GM12872 (cell line): ENCODE measurements around the gene LRRC56.

Experiments used
- CTCF ChIP-seq: IDR thresholded peaks from 3 replicates; pipeline ENCODE4 v1.5.1; 2011; ENCODE audit warnings: low read depth, mild to moderate bottlenecking, low read length, moderate library complexity; ENCODE audit not compliant: insufficient read depth

LRRC56 gene

GRCh38 chr11:531919-532526 is 5.3 kb upstream of the LRRC56 start:
- no peak for TF ChIP-seq CTCF

- TF ChIP-seq CTCF = no peak
Measured at GRCh38 chr11:532527-532985, 4.8 kb upstream of the LRRC56 start.

- TF ChIP-seq CTCF = no peak
Measured at GRCh38 chr11:532986-533585, 4.2 kb upstream of the LRRC56 start.

GRCh38 chr11:533586-534395 is 3.5 kb upstream of the LRRC56 start:
- no peak for TF ChIP-seq CTCF

- no peak for TF ChIP-seq CTCF
Measured at GRCh38 chr11:534396-535209, 2.7 kb upstream of the LRRC56 start.

DNA sequence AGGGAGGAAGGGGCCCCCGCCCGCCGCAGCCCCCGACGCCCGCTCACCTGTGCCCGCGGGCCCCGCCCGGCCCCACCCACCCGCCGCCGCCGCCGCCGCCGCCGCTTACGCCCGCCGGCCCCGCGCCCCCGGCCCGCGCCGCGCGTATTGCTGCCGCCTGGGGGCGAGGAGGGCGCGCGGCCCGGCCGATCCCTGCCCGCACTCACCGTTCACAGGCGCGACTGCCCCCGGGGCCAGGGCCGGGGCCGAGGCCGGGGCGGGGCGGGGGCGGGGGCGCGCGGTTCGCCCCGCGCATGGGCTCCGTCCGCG is 2.2 kb upstream of the LRRC56 start:
- no peak for TF ChIP-seq CTCF
